CD4-positive, alpha-beta T cell treated with Interleukin-6 at 100 ng/mL for 8 hours (primary cell): ENCODE data around the gene EEF1AKMT2.
"Not testable (repeated sequence)": the region's sequence is repeated elsewhere in the genome, so short reads cannot be mapped to it uniquely, and the experiment has no call there.

ENCODE experiments used
- DNase-seq: peaks from one replicate; pipeline ENCODE4 v3.0.0-alpha.2; 2020; ENCODE audit warnings: mixed read lengths, low spot score

EEF1AKMT2 gene

GRCh38 chr10:124755581-124755980 is 36.1 kb downstream of the EEF1AKMT2 start:
- DNase-seq = no peak

- DNase-seq = no peak
Measured at GRCh38 chr10:124754227-124754626, 37.5 kb downstream of the EEF1AKMT2 start.

DNA sequence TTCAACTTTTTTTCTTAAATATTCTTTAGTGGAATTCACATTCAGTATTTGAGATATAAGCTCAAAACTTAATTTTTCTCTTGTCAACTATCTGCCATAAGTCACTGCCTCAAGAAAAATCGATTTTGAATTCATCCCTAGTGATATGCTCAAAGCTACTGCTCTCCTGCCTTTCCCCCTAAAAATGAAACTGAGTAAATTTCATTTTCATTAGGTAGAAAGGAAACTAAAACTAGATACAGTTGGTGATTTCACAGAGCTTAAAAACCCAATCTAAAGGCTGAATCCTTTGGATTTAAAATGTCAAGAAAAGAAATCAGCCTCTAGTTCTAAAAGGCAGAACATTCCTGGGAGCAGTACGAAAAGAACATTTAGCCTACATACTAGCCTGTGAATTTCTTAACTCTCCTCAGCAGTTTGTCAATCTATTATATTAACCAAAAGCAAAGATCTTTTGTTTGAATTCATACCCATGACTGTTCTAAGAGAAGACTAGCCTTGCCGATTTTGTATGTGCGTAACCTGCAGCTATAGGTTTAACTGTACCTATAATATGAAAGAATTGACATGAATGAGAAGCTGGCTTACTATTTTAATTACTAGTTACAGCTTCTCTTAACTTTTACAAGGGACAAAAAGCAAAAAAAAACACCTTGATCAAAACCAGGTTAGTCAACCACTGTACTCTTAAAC is 42.6 kb downstream of the EEF1AKMT2 start:
- DNase-seq = no peak

GRCh38 chr10:124748166-124748565 is 43.5 kb downstream of the EEF1AKMT2 start:
- no peak for DNase-seq

DNA sequence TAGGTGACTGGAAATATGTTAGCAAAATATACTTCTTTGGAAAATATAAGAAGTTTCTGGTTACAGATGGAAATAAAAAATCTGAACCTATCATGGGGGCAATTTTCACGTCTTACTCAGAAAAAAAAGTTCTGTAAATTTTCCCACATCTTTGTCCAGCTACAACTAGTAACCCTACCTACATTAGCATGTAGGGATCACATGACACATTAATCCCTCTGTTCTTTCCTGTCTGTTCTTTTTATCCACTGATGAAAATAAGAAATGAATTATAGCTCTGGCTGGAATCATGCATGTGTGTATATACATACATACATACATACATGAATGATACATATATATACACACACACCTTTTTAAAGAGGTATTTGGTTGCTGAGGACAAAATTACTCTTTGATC is 43.9 kb downstream of the EEF1AKMT2 start:
- DNase-seq = no peak

DNA sequence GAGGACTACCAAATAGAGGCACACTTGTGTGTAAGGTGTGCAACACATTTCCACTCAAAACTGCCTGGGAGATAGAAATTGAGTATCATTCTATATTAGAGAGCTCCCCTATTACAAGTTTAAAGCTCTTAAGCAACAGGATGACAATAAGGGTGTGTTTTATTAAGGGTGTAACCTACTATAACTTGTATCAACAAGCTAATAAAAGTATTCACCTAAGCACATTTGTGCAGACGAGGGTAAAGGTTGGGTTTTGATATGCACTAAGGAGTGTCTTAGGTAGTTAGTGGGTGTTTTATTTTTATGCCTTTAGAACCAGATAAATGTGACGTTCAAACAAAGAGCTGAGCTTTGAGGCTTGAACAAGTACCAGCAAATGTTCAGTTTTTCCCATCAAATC is 44.7 kb downstream of the EEF1AKMT2 start:
- DNase-seq = no peak

- not testable (repeated sequence) for DNase-seq
Measured at GRCh38 chr10:124746447-124746846, 45.2 kb downstream of the EEF1AKMT2 start.

DNA sequence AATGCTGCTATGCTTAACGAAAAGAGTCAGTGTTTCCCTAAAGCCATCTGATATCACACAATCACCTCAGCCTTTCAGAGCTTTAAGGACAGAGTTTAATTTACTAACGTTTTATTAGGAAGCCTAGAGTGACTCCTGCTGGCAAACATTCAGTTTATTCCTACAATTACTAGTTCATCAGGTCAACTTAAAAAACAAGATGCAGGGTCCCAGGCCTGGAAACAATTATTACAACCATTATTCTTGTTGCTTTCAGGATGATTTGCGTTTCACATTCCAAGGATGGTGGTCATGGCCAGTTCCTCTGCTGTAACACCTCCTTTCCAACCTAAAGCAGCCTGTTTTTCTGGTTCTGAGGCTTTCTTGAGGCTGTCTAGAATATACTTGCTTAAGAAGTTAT is 46.0 kb downstream of the EEF1AKMT2 start:
- DNase-seq = peak; percentile 60

GRCh38 chr10:124745252-124745651 is 46.4 kb downstream of the EEF1AKMT2 start:
- DNase-seq = no peak

- DNase-seq = peak; percentile 76
Measured at GRCh38 chr10:124744102-124745050, 47.3 kb downstream of the EEF1AKMT2 start, which contains the start of gene FAM53B. Gene FAM53B, minus strand, starts transcription at chr10:124744378. Its CDS starts 37,665 bp downstream, at chr10:124706713.

GRCh38 chr10:124743191-124744101 is 48.2 kb downstream of the EEF1AKMT2 start:
- no peak for DNase-seq

GRCh38 chr10:124742413-124743190 is 49.1 kb downstream of the EEF1AKMT2 start:
- no peak for DNase-seq

- no peak for DNase-seq
Measured at GRCh38 chr10:124741922-124742412, 49.7 kb downstream of the EEF1AKMT2 start.

DNA sequence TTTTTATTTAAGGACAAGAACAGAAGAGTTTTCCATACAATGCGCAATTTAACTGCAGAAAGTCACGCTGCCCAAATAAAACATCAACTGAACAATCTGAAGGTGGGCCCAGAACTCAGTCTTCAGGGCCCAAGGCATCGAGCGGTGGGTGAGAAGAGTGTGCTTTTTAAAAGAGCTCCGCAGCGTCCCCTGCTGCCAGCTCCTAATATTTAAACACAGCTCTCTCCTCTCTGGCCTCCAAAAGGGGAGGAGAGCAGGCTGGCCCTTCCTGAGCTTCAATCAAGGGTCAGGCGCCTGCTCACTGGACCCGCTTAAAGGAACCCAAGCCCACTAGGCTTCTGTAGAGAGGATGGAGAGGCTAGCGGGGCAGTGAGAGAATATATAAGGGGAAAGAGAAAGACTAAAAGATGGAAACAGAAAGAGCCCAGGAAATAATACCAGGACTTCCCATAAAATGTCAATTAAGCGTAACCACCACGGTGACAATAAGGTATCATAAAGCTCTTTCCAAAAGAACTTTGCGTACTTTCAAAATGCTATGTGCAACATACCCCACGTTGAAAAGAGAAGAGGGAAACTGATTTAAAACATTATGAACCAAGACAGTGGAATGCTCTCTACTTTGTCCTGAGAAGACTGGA is 50.3 kb downstream of the EEF1AKMT2 start:
- peak; percentile 74 for DNase-seq

DNA sequence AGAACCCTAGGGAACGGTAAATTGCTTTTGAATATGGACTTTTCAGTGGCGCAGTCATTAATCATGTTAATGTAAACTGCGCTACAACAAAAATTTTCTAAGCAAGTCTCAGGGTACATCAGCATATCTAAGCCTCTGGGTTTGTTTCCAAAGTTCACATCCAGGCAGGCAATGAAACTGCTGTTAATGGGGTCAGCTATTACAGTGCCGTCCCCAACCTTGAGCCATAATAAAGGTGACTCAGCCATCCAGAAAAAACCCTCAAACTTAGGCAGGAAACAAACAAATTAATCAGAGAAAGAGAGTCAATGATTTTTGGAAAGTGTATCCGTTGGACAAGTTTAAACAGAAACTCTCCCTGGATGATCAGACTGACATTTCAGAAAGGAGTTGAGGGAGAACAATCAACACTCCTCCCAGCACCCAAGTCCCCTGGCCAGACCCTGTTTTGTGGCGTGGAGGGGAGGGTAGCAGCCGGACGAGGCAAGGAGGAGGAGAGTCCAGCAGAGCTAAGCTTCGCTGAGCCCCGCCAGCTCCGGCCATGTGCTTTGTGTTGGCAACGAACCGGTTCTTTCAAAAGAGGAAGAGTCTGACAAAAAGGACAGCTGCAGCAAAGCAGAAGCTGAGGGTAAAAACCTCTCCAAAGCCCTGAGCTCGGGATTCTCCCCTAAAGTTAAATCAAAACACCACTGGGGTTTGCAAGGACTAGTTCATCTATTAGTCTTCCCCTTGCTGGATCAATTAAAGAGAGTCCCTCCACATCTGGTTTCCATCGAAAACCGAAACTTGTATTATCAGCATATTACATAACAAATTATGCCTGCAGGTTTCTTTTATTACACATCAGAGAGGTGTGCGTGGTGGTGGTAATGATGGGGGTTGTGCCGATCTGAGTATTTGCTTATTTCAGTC is 51.1 kb downstream of the EEF1AKMT2 start:
- DNase-seq = no peak

DNA sequence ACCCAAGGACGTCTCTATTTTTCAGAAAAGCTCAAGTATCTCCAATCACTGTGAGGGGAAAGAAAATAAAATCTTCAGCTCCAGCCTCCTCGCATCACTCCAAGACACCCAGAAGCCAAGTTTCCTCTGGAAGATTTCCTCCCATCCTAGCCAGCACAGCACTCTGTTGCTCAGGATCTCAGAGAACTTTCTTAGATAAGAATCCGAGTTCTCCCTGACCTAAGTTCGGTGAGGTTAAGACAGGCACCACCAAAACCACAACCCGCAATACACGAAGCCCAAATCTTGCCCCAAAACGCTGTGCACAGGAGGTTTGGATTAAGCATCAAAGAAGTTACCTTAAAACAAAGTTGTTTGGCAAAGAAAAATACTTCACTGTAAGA is 51.7 kb downstream of the EEF1AKMT2 start:
- DNase-seq = no peak

DNA sequence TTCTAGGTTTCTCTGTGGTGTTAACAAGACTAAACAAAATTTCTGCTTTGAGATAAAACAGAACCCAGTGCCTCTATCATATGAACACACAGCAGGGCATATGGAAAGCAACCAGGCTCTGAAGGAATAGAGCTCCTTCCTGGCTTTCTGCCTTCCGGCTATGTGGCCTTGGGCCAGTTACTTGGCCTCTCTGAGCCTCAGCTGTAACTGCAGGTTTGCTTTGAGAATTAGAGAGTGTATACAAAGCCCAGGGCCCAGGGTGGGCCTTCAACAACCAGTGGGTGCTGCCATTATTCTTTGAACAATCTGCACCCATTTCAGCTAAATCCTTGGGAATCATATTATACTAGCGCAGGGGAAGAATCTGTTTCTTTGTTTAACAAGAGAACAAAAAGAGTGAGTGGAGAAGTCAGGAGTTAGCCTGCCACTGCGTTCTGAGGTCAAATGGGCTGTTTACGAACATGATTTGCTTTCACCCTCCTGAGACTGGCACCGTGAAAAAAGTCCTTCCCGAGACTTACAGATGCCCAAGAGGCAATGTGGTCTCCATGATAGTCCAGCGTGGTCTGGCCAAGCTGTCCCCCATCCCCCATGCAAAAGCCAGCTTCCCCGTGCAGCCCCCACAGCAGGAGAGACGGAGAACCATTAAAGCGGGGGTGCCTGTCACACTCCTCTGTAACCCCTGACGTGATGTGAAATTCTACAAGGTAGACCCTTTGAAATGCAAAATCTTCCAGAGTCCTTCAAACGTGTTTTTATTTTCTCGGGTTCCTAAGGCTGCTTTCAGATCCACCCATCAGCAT is 52.4 kb downstream of the EEF1AKMT2 start:
- DNase-seq = no peak

GRCh38 chr10:124738441-124738840 is 53.2 kb downstream of the EEF1AKMT2 start:
- DNase-seq = no peak

DNA sequence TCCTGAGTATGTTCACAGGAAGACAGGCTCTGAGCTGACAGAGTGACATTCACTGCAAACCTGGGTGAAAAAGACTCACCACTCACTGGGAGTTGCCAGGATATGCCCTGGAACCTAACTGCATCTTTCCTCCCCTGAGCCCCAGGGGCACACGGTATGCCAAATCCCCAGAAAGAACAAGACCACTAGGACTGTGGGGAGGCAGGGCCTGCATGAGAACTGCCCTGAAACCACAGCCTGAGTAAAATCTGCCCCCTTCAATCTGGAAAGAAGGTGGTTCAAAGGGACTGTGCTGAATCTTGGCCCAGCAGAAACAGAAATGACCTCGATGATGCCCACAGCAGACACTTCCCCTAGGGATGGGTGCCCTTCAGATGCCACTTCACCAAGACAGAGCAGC is 54.0 kb downstream of the EEF1AKMT2 start:
- DNase-seq = no peak
